HL-60 (cell line): ENCODE measurements around the gene SCAF4.

Source experiments
- CTCF ChIP-seq: IDR thresholded peaks from one replicate; pipeline ENCODE4 v1.5.1; 2011; ENCODE audit warnings: low read length, control low read depth, inconsistent platforms; ENCODE audit not compliant: insufficient read depth
- POLR2AphosphoS5 ChIP-seq: IDR thresholded peaks from 2 replicates; pipeline ENCODE4 v1.6.1; 2012; ENCODE audit warnings: low read depth
- REST ChIP-seq: IDR thresholded peaks from 2 replicates; pipeline ENCODE4 v1.6.1; 2012; ENCODE audit warnings: low read depth; ENCODE audit not compliant: insufficient replicate concordance

- TF ChIP-seq CTCF (no peak), REST (no peak), POLR2AphosphoS5 (no peak)
Measured at GRCh38 chr21:31724552-31724951, 7.4 kb downstream of the SCAF4 start.
